ENCODE measurements around the gene TROAP. TPM values are rescaled to one million over a fixed set of nuclear protein-coding genes. Genes with fewer than 3 reads are reported as not detected.
"Not testable (repeated sequence)": the region's sequence is repeated elsewhere in the genome, so short reads cannot be mapped to it uniquely, and the experiment has no call there.

Gene TROAP
- total RNA-seq, 1 experiment from 2014 or later: 75.3 TPM

GRCh38 chr12:49377386-49377785 is 54.3 kb downstream of the TROAP start:
- Mint-ChIP-seq H3K27ac (no peak overlapping the region), H3K4me3 (no peak overlapping the region), H3K27me3 (ENCODE audit: low read depth) (no peaks in the 10 kb centered on the region), H3K9me3 (no peaks in the 10 kb centered on the region), H3K4me1 (no peaks in the 10 kb centered on the region), H3K36me3 (ENCODE audit: insufficient read depth in 1 of 3, low read depth in 3 of 3) (peaks cover 3 to 6% (median 5%) of the 10 kb centered on the region in 3 experiments; a peak in 2 of 7 replicates)
- no CpG with 5 or more reads among the region's 2 CpGs for WGBS (ENCODE audit: extremely low coverage, insufficient read length, low lambda C conversion rate)
- Histone ChIP-seq H3K9me3 (ENCODE audit: control insufficient read depth, low read depth, low read length) (no peaks in the 10 kb centered on the region), H2BK20ac (ENCODE audit: low read depth, low read length, poor library complexity, severe bottlenecking) (no peak overlapping the region), H3K79me1 (ENCODE audit: insufficient read depth, low read depth, low read length, poor library complexity, severe bottlenecking) (peaks cover 3% of the 10 kb centered on the region), H3K79me2 (ENCODE audit: insufficient read depth, low read length) (no peaks in the 10 kb centered on the region; the same call in 1 of the 2 replicates), H4K91ac (ENCODE audit: insufficient read length, low read depth, low read length) (no peak overlapping the region), H3K23ac (ENCODE audit: insufficient read length, low read depth, low read length) (no peak overlapping the region), H2BK12ac (ENCODE audit: insufficient read length, low read depth, low read length) (no peak overlapping the region), H3K4me2 (ENCODE audit: insufficient read depth, insufficient read length, low read length) (no peak overlapping the region), H3K14ac (ENCODE audit: insufficient read depth, low read length) (no peak overlapping the region), H4K20me1 (ENCODE audit: control insufficient read depth, insufficient read depth, insufficient read length) (no peaks in the 10 kb centered on the region), H3K27me3 (ENCODE audit: insufficient read depth, low read length) (no peaks in the 10 kb centered on the region), H3K23me2 (ENCODE audit: insufficient read length, low read depth, low read length, poor library complexity, severe bottlenecking) (no peaks in the 10 kb centered on the region), H2AK5ac (ENCODE audit: insufficient read length, low read length) (no peak overlapping the region), H3K4ac (ENCODE audit: low read depth, low read length) (no peak overlapping the region), H2BK120ac (ENCODE audit: low read depth, low read length, poor library complexity, severe bottlenecking) (no peak overlapping the region), H4K5ac (ENCODE audit: insufficient read length, low read depth, low read length) (no peak overlapping the region), H3K9ac (ENCODE audit: extremely low read depth, insufficient read length, low read length) (no peak overlapping the region), H3K27ac (ENCODE audit: insufficient read length, low read depth, low read length) (no peak overlapping the region), H2AFZ (ENCODE audit: low read length) (no peak overlapping the region), H2BK15ac (ENCODE audit: low read depth, low read length) (no peak overlapping the region), H3K56ac (ENCODE audit: insufficient read length, low read depth, low read length) (no peak overlapping the region), H3T11ph (ENCODE audit: low read length) (no peak overlapping the region), H4K8ac (replicated peaks; ENCODE audit: insufficient read length, low read depth, low read length) (no peak overlapping the region), H3K4me1 (ENCODE audit: insufficient read depth, low read length) (no peaks in the 10 kb centered on the region), H3K18ac (ENCODE audit: insufficient read length, low read depth, low read length) (no peak overlapping the region), H2BK5ac (ENCODE audit: insufficient read length, low read length) (no peak overlapping the region)
- DNase-seq: no peak
- no peak for TF ChIP-seq CTCF (conservative IDR thresholded peaks at IDR 0.05)

DNA sequence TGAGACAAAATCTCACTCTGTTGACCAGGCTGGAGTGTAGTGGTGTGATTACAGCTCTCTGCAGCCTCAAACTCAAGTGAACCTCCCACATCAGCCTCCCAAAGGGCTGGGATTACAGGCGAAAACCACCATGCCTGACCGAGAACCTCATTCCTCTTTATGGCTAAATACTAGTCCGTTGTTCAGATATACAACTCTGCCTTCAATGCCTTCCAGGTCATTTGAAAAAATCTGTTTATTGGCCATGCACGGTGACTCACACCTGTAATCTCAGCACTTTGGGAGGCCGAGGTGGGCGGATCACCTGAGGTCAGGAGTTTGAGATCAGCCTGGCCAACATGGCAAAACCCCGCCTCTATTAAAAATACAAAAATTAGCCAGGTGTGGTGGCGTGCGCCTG is 57.1 kb downstream of the TROAP start:
- H4K5ac ChIP-seq (ENCODE audit: insufficient read length, low read depth, low read length); H3K9me3 Mint-ChIP-seq; H4K91ac ChIP-seq (ENCODE audit: insufficient read length, low read depth, low read length); H3K4me1 ChIP-seq (ENCODE audit: insufficient read depth, low read length); H3K27me3 ChIP-seq (ENCODE audit: insufficient read depth, low read length); H3K4me1 Mint-ChIP-seq; H3K27me3 Mint-ChIP-seq (ENCODE audit: low read depth); H3K4me2 ChIP-seq (ENCODE audit: insufficient read depth, insufficient read length, low read length); H3K27ac ChIP-seq (ENCODE audit: insufficient read length, low read depth, low read length); H2BK120ac ChIP-seq (ENCODE audit: low read depth, low read length, poor library complexity, severe bottlenecking); H4K8ac ChIP-seq (replicated peaks; ENCODE audit: insufficient read length, low read depth, low read length); H4K20me1 ChIP-seq (ENCODE audit: control insufficient read depth, insufficient read depth, insufficient read length); H3T11ph ChIP-seq (ENCODE audit: low read length); H3K9ac ChIP-seq (ENCODE audit: extremely low read depth, insufficient read length, low read length); H3K27ac Mint-ChIP-seq; H3K79me2 ChIP-seq (ENCODE audit: insufficient read depth, low read length); H3K9me3 ChIP-seq (ENCODE audit: control insufficient read depth, low read depth, low read length); H2AK5ac ChIP-seq (ENCODE audit: insufficient read length, low read length); H2BK12ac ChIP-seq (ENCODE audit: insufficient read length, low read depth, low read length); H3K18ac ChIP-seq (ENCODE audit: insufficient read length, low read depth, low read length); H2BK15ac ChIP-seq (ENCODE audit: low read depth, low read length); H3K4me3 Mint-ChIP-seq; H3K14ac ChIP-seq (ENCODE audit: insufficient read depth, low read length); DNase-seq; H3K23me2 ChIP-seq (ENCODE audit: insufficient read length, low read depth, low read length, poor library complexity, severe bottlenecking); H3K56ac ChIP-seq (ENCODE audit: insufficient read length, low read depth, low read length); H2BK20ac ChIP-seq (ENCODE audit: low read depth, low read length, poor library complexity, severe bottlenecking); H3K79me1 ChIP-seq (ENCODE audit: insufficient read depth, low read depth, low read length, poor library complexity, severe bottlenecking); H2BK5ac ChIP-seq (ENCODE audit: insufficient read length, low read length); H3K23ac ChIP-seq (ENCODE audit: insufficient read length, low read depth, low read length); H3K4ac ChIP-seq (ENCODE audit: low read depth, low read length); H2AFZ ChIP-seq (ENCODE audit: low read length): not testable (repeated sequence)
- no CpG with 5 or more reads among the region's 9 CpGs for WGBS (ENCODE audit: extremely low coverage, insufficient read length, low lambda C conversion rate)
- H3K36me3 Mint-ChIP-seq (ENCODE audit: insufficient read depth in 1 of 3, low read depth in 3 of 3): peaks cover 0 to 11% (median 5%) of the 10 kb centered on the region in 3 experiments; a peak in 3 of 7 replicates

Measured in H9 (cell line).